Mucosa of descending colon (tissue), 3 donors: ENCODE data around the gene PTPN9. TPM values are rescaled to one million over a fixed set of nuclear protein-coding genes. Genes with fewer than 3 reads are reported as not detected.
"Not testable (repeated sequence)": the region's sequence is repeated elsewhere in the genome, so short reads cannot be mapped to it uniquely, and the experiment has no call there.

Experiments used
- ATAC-seq: fragments of 200-7000 bp; cut with Tn5 transposase; one replicate; pipeline ENCODE4 v1.9.1; 2020; ENCODE audit warnings: mild to moderate bottlenecking, moderate library complexity
- DNase-seq, 3 donors: peaks; one replicate each; pipeline ENCODE4 v3.0.0-alpha.2; 2020
- H3K36me3 ChIP-seq: fragments of 200-600 bp; one replicate; pipeline ENCODE4 v1.8.0; 2021; ENCODE audit warnings: low read depth, mild to moderate bottlenecking
- H3K4me1 ChIP-seq: fragments of 200-600 bp; one replicate; pipeline ENCODE4 v1.8.0; 2021; ENCODE audit warnings: low read depth, mild to moderate bottlenecking
- H3K4me3 ChIP-seq: fragments of 200-600 bp; one replicate; pipeline ENCODE4 v1.8.0; 2021; ENCODE audit warnings: mild to moderate bottlenecking
- H3K9me3 ChIP-seq: fragments of 200-600 bp; one replicate; pipeline ENCODE4 v1.8.0; 2021; ENCODE audit warnings: mild to moderate bottlenecking
- intact Hi-C, 2 donors: fragments of 100-400 bp; cut with DNase I in 1 of 2; cut with micrococcal nuclease in 1 of 2; formaldehyde crosslinking; loops; one replicate each; pipeline versions ENCODE4 v1.11.0 to v1.11.1; 2022; cut with DNase I, micrococcal nuclease
- total RNA-seq, 3 donors: library from RNA; stranded (reverse); fragmentation: NEBNext Ultra II Directional in 2 of 3; extraction: Animal tissue kit (Norgen Biotek cat#: 25700) in 2 of 3; gene quantifications; one replicate each; pipeline versions ENCODE4 v1.2.1 to v1.2.4, GENCODE V29; 2021 to 2023
- TF ChIP-seq, protein P1 (sequence below): fragments of 200-600 bp; IDR thresholded peaks from one replicate; pipeline ENCODE4 v1.8.0; 2022; ENCODE audit warnings: antibody characterized with exemption, mild to moderate bottlenecking
- donor health status: DM: no; HTN: no; CAD: no; lungs with moderate emphysema.
- donor health status: DM: no; HTN: no; CAD: no.
- donor health status: DM: no; HTN: yes; CAD: no.

The PTPN9 gene
- total RNA-seq, 3 donors from 2014 or later, result 32.0 to 47.1 (median 36.8) TPM

DNA sequence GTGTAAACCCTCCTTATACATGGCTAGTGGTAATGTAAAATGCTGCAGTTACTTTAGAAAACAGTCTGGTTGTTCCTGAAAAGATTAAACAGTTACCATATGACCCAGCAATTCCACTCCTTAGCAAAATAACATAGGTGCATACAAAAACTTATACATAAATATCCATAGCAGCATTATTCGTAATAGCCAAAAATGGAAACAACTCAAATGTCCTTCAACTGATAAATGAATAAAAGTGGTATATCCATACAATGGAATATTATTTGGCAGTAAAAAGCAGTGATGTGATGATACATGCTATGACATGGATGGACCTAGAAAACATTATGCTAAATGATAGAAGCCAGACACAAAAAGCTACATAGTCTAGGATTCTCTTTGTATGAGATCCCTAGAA is 96.0 kb downstream of the PTPN9 start:
- Histone ChIP-seq H3K36me3 (no peaks in the 10 kb centered on the region), H3K4me3 (no peak overlapping the region), H3K4me1 (no peaks in the 10 kb centered on the region), H3K9me3 (no peaks in the 10 kb centered on the region)
- DNase-seq (no peak), ATAC-seq (no peak)
- TF ChIP-seq, protein P1, sequence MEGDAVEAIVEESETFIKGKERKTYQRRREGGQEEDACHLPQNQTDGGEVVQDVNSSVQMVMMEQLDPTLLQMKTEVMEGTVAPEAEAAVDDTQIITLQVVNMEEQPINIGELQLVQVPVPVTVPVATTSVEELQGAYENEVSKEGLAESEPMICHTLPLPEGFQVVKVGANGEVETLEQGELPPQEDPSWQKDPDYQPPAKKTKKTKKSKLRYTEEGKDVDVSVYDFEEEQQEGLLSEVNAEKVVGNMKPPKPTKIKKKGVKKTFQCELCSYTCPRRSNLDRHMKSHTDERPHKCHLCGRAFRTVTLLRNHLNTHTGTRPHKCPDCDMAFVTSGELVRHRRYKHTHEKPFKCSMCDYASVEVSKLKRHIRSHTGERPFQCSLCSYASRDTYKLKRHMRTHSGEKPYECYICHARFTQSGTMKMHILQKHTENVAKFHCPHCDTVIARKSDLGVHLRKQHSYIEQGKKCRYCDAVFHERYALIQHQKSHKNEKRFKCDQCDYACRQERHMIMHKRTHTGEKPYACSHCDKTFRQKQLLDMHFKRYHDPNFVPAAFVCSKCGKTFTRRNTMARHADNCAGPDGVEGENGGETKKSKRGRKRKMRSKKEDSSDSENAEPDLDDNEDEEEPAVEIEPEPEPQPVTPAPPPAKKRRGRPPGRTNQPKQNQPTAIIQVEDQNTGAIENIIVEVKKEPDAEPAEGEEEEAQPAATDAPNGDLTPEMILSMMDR, result no peak
- intact Hi-C loops, result no loop called here

DNA sequence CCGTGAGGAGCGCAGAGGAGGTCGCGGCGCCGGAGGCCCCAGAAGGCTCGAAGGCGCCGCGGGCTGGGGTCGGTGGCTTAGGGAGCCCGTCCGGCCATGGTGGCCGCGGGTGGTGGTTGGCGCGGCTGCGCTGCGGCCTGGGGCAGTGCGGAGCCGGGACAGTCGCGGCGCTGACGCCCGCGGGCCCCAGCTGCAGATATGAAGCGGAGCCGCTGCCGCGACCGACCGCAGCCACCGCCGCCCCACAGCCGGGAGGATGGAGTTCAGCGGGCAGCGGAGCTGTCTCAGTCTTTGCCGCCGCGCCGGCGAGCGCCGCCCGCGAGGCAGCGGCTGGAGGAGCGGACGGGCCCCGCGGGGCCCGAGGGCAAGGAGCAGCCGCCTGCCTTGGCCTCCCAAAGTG is 98.7 kb downstream of the PTPN9 start:
- H3K36me3 ChIP-seq, H3K9me3 ChIP-seq, intact Hi-C loops, H3K4me3 ChIP-seq, DNase-seq, H3K4me1 ChIP-seq, ATAC-seq: not testable (repeated sequence)

DNA sequence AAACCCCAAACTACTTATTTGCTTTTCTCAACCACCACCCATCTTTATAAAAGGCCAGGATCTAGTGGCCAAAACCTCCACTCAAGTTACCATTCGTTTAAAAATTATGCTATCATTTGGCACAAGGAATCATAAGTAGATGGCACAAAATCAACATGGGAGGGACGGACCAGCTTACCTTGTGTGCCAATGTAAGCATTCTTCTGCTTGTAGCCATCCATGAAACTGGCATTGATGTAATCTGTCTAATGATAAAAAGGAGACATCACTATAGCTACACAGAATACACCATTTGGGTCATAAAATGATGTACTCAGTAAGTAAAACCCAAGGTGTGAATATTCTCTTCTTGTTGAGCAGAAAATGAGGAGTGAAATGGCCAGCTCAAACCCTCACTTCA is 99.4 kb downstream of the PTPN9 start:
- H3K36me3 ChIP-seq, result no peaks in the 10 kb centered on the region
- intact Hi-C loops, result no loop called here
- DNase-seq (no peak), ATAC-seq (no peak)
- TF ChIP-seq, protein P1, result no peak
- H3K9me3 ChIP-seq, result no peaks in the 10 kb centered on the region
- no peaks in the 10 kb centered on the region for H3K4me1 ChIP-seq
- no peak overlapping the region for H3K4me3 ChIP-seq

DNA sequence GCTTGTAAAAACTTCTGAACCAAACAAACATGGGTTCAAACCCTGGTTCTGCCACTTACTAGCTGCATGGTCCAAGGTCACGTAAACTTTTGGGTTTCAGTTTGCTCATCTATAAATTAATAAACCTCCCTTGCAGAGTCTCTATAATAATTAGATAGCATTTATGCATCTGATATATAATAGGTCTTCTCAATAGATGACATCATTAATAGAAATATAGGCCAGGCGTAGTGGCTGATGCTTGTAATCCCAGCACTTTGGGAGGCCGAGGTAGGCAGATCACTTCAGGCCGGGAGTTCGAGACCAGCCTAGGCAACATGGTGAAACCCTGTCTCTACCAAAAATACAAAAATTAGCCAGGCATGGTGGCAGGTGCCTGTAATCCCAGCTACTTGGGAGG is 102.0 kb downstream of the PTPN9 start:
- H3K4me1 ChIP-seq, DNase-seq, ATAC-seq, intact Hi-C loops, H3K9me3 ChIP-seq, H3K4me3 ChIP-seq, H3K36me3 ChIP-seq: not testable (repeated sequence)

DNA sequence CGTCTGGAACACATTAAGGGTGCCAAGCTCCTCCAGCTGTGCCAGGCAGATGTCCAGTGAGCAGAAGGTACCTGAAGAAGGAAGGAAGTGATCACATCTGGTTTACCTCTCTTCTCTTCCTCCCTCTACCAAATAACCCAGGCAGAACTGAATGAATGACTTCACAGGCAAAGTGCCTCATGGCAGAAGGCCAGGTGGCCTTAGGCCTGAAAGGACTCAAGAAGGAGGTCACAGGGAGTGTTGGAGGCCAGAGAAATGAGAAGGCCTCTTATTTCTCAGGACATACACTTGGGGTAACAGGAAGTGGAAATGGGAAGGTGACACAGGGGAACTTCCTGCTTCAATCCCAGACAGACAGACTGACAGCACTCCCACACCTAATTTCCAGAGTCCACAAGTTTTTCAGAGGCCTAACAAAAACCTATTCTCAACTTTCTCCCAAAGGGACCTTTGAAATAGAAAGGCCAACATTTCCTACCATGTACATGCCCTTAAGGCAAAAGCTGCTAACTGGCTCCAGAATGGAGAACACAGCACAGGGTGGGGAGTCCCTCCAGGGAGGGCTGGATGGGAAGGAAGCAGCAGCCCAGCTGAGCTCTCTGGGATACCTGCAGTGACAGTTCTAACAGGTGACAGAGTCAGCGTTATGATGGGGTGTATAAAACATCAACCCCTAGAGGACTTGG is 110.1 kb downstream of the PTPN9 start:
- TF ChIP-seq, protein P1, result no peak
- intact Hi-C loops, result loop anchor here in 1 of 2 donors (10.0 kb wide), 1 partner anchor 56 kb away; no protein-coding TSS in a partner anchor
- H3K4me1 ChIP-seq, result no peaks in the 10 kb centered on the region
- DNase-seq (no peak), ATAC-seq (no peak)
- H3K4me3 ChIP-seq, result no peak overlapping the region
- no peaks in the 10 kb centered on the region for H3K9me3 ChIP-seq
- no peaks in the 10 kb centered on the region for H3K36me3 ChIP-seq

DNA sequence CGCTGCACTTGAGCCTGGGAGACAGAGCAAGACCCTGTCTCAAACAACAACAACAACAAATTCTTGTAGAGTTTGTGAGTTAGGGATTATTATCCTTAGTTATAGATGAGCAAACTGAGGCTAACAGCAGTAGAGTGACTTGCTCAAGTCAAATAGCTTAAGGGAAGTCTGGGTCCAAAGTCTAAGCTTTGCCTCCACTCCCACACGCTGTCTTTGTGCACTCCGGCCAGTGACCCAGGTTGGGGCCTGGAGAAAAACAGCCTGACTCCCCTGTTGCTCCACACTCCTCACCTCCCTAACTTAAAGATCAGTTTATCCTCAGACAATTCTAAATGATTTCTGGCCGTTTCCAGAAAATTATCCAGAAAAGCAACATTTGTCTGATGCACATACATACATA is 118.5 kb downstream of the PTPN9 start:
- Histone ChIP-seq H3K4me3 (no peak overlapping the region), H3K9me3 (no peaks in the 10 kb centered on the region), H3K36me3 (no peaks in the 10 kb centered on the region), H3K4me1 (no peaks in the 10 kb centered on the region)
- intact Hi-C loops, result loop anchor here in 1 of 2 donors (10.0 kb wide), 1 partner anchor 64 kb away; no protein-coding TSS in a partner anchor
- DNase-seq (peak in 2 of 3 donors; percentile 24 to 49), ATAC-seq (peak; percentile 67)
- TF ChIP-seq, protein P1, result no peak

DNA sequence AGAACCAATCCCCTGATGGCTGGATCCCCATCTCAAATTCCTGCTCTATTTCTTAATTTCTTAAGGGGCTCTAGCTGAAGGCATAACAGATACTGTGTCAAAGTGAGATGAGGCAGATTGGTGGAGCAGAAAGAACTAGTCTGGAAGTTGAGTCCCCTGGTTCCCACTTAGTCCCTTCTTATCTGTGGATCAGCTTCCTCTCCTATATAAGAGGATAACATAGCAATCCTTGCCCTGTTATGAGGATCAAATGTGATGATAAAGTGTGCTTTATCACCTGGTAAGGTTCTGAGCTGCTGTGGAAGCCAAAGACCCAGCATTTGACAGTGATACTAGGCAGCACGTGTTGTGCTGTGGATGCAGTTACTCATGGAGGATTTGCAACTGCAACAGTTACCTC is 119.5 kb downstream of the PTPN9 start:
- H3K4me3 ChIP-seq, result no peak overlapping the region
- intact Hi-C loops, result loop anchor here in 1 of 2 donors (10.0 kb wide), 1 partner anchor 185 kb away; the partner anchor contains the start of genes IMP3 and SNX33
- H3K9me3 ChIP-seq, result no peaks in the 10 kb centered on the region
- no peaks in the 10 kb centered on the region for H3K4me1 ChIP-seq
- TF ChIP-seq, protein P1, result no peak
- ATAC-seq (no peak), DNase-seq (no peak)
- no peaks in the 10 kb centered on the region for H3K36me3 ChIP-seq
